ENCODE results near the gene PPP4R3B. TPM values are rescaled to one million over a fixed set of nuclear protein-coding genes. Genes with fewer than 3 reads are reported as not detected.

PPP4R3B gene
- polyA plus RNA-seq, 1 of the 3 experiments (the other 2 are of a cell fraction) = 9.3 TPM

DNA sequence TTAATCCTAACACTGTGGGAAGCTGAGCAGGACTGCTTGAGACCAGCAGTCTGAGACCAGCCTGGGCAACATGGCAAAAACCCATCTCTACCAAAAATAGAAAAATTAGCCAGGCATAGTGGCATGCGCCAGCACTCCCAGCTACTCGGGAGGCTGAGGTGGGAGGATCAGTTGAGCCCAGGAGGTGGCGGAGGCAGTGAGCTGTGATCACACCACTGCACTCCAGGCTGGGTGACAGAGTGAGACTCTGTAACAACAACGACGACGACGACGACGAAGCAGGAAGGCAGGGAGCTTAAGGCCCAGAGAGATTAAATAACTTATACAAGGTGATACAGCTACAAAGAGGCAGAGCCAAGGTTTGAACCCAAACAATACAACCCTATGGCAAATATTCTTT is 60.6 kb downstream of the PPP4R3B start:
- TF ChIP-seq, protein P1, sequence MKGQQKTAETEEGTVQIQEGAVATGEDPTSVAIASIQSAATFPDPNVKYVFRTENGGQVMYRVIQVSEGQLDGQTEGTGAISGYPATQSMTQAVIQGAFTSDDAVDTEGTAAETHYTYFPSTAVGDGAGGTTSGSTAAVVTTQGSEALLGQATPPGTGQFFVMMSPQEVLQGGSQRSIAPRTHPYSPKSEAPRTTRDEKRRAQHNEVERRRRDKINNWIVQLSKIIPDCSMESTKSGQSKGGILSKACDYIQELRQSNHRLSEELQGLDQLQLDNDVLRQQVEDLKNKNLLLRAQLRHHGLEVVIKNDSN (IDR thresholded peaks at IDR 0.05; ENCODE audit: borderline replicate concordance, low read depth) = no peak
- TF ChIP-seq RFX5 (IDR thresholded peaks at IDR 0.05; ENCODE audit: low read length) = no peak
- no peak for TF ChIP-seq POLR2AphosphoS5 (IDR thresholded peaks at IDR 0.05; ENCODE audit: low read depth, low read length)
- TF ChIP-seq GABPA (IDR thresholded peaks at IDR 0.05; ENCODE audit: low read depth) = no peak
- no peak for TF ChIP-seq NRF1 (IDR thresholded peaks at IDR 0.05; ENCODE audit: low read depth, low read length)
- Histone ChIP-seq H3K9me2 (no peaks in the 10 kb centered on the region; the same call in 1 of the 2 replicates), H3F3A (replicated peaks; ENCODE audit: insufficient read depth) (peaks cover 2% of the 10 kb centered on the region), H3K9ac (no peak overlapping the region), H3K27ac (ENCODE audit: low read depth in 2 of 2, low read length in 1 of 2) (no peak overlapping the region), H3K36me3 (replicated peaks in 1 of 2; ENCODE audit: control insufficient read depth in 1 of 2, insufficient read depth in 2 of 2, low read length in 1 of 2) (peaks cover 16 to 60% of the 10 kb centered on the region in 2 experiments), H3K79me2 (ENCODE audit: insufficient read depth) (no peaks in the 10 kb centered on the region), H4K20me1 (ENCODE audit: insufficient read depth) (no peaks in the 10 kb centered on the region), H3K4me3 (ENCODE audit: low read depth in 2 of 2, low read length in 1 of 2) (no peak overlapping the region), H3K9me3 (0 out of 2 replicates have a peak, but pooled peaks cover 8% of the 10 kb centered on the region), H3K27me3 (ENCODE audit: insufficient read depth) (no peaks in the 10 kb centered on the region), H3K4me1 (ENCODE audit: control insufficient read depth in 1 of 2, insufficient read depth in 2 of 2, low read depth in 1 of 2, low read length in 1 of 2) (no peaks in the 10 kb centered on the region), H3K4me2 (no peak overlapping the region), H2AFZ (ENCODE audit: low read depth) (no peak overlapping the region)
- ChIA-PET CTCF (interaction anchor here (1.0 kb wide), 1 partner anchor 64 kb away, joined by 3 read pairs; no protein-coding TSS in a partner anchor), POLR2A (no interaction called here)
- WGBS (ENCODE audit: low lambda C conversion rate) = 96% methylated on average over 9 of the region's 9 CpGs
- no peak for DNase-seq

DNA sequence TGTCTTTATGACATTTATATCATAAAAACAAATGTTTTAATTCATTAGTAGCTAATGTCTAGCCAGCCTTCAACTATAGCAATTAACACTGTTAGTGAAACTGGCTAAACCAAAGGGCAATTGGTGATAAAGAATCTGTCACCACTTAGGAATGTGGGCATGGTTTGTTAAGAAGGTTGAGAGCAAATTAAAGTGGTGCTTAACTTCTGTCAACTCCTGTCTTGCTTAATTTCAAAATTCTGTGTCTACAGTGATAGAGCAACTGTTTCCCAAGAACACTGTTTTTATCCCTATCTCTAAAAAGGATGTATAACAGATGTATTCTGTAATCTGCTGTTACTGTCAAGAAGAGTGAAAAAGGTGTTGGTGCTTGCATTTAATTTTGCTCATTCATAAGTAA is 61.4 kb downstream of the PPP4R3B start:
- Histone ChIP-seq H2AFZ (ENCODE audit: low read depth) (no peak overlapping the region), H3K9ac (no peak overlapping the region), H3K4me2 (no peak overlapping the region), H3K79me2 (ENCODE audit: insufficient read depth) (peaks cover 4% of the 10 kb centered on the region; the same call in 1 of the 2 replicates), H3K27me3 (ENCODE audit: insufficient read depth) (no peaks in the 10 kb centered on the region), H3K27ac (ENCODE audit: low read depth in 2 of 2, low read length in 1 of 2) (no peak overlapping the region), H3K36me3 (replicated peaks in 1 of 2; ENCODE audit: control insufficient read depth in 1 of 2, insufficient read depth in 2 of 2, low read length in 1 of 2) (peaks cover 14 to 54% of the 10 kb centered on the region in 2 experiments), H3F3A (replicated peaks; ENCODE audit: insufficient read depth) (peaks cover 8% of the 10 kb centered on the region), H3K4me1 (ENCODE audit: control insufficient read depth in 1 of 2, insufficient read depth in 2 of 2, low read depth in 1 of 2, low read length in 1 of 2) (no peaks in the 10 kb centered on the region), H3K9me2 (no peaks in the 10 kb centered on the region; the same call in 1 of the 2 replicates), H3K9me3 (0 out of 2 replicates have a peak, but pooled peaks cover 1% of the 10 kb centered on the region), H4K20me1 (ENCODE audit: insufficient read depth) (no peaks in the 10 kb centered on the region), H3K4me3 (ENCODE audit: low read depth in 2 of 2, low read length in 1 of 2) (no peak overlapping the region)
- TF ChIP-seq, protein P2, sequence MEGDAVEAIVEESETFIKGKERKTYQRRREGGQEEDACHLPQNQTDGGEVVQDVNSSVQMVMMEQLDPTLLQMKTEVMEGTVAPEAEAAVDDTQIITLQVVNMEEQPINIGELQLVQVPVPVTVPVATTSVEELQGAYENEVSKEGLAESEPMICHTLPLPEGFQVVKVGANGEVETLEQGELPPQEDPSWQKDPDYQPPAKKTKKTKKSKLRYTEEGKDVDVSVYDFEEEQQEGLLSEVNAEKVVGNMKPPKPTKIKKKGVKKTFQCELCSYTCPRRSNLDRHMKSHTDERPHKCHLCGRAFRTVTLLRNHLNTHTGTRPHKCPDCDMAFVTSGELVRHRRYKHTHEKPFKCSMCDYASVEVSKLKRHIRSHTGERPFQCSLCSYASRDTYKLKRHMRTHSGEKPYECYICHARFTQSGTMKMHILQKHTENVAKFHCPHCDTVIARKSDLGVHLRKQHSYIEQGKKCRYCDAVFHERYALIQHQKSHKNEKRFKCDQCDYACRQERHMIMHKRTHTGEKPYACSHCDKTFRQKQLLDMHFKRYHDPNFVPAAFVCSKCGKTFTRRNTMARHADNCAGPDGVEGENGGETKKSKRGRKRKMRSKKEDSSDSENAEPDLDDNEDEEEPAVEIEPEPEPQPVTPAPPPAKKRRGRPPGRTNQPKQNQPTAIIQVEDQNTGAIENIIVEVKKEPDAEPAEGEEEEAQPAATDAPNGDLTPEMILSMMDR (IDR thresholded peaks at IDR 0.05) = no peak
- TF ChIP-seq, protein P3, sequence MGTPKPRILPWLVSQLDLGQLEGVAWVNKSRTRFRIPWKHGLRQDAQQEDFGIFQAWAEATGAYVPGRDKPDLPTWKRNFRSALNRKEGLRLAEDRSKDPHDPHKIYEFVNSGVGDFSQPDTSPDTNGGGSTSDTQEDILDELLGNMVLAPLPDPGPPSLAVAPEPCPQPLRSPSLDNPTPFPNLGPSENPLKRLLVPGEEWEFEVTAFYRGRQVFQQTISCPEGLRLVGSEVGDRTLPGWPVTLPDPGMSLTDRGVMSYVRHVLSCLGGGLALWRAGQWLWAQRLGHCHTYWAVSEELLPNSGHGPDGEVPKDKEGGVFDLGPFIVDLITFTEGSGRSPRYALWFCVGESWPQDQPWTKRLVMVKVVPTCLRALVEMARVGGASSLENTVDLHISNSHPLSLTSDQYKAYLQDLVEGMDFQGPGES (IDR thresholded peaks at IDR 0.05; ENCODE audit: low read depth, low read length) = no peak
- no peak for TF ChIP-seq NFIC (IDR thresholded peaks at IDR 0.05; ENCODE audit: borderline replicate concordance)
- TF ChIP-seq, protein P4, sequence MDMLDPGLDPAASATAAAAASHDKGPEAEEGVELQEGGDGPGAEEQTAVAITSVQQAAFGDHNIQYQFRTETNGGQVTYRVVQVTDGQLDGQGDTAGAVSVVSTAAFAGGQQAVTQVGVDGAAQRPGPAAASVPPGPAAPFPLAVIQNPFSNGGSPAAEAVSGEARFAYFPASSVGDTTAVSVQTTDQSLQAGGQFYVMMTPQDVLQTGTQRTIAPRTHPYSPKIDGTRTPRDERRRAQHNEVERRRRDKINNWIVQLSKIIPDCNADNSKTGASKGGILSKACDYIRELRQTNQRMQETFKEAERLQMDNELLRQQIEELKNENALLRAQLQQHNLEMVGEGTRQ (IDR thresholded peaks at IDR 0.05; ENCODE audit: borderline replicate concordance, low read depth, low read length) = no peak
- no peak for TF ChIP-seq RXRA (IDR thresholded peaks at IDR 0.05; ENCODE audit: borderline replicate concordance, low read depth)
- no peak for TF ChIP-seq POLR2AphosphoS5 (IDR thresholded peaks at IDR 0.05; ENCODE audit: low read depth, low read length)
- no peak for TF ChIP-seq EP300 (IDR thresholded peaks at IDR 0.05; ENCODE audit: borderline replicate concordance in 1 of 2, low read depth in 1 of 2, low read length in 1 of 2)
- no peak for TF ChIP-seq RAD21 (IDR thresholded peaks at IDR 0.05; ENCODE audit: low read length)
- no peak for TF ChIP-seq FOSL2 (IDR thresholded peaks at IDR 0.05; ENCODE audit: borderline replicate concordance, low read depth)
- no peak for TF ChIP-seq ELF1 (IDR thresholded peaks at IDR 0.05)
- no peak for TF ChIP-seq JUND (IDR thresholded peaks at IDR 0.05)
- TF ChIP-seq RFX5 (IDR thresholded peaks at IDR 0.05; ENCODE audit: low read length) = no peak
- TF ChIP-seq, protein P5, sequence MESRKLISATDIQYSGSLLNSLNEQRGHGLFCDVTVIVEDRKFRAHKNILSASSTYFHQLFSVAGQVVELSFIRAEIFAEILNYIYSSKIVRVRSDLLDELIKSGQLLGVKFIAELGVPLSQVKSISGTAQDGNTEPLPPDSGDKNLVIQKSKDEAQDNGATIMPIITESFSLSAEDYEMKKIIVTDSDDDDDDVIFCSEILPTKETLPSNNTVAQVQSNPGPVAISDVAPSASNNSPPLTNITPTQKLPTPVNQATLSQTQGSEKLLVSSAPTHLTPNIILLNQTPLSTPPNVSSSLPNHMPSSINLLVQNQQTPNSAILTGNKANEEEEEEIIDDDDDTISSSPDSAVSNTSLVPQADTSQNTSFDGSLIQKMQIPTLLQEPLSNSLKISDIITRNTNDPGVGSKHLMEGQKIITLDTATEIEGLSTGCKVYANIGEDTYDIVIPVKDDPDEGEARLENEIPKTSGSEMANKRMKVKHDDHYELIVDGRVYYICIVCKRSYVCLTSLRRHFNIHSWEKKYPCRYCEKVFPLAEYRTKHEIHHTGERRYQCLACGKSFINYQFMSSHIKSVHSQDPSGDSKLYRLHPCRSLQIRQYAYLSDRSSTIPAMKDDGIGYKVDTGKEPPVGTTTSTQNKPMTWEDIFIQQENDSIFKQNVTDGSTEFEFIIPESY (IDR thresholded peaks at IDR 0.05; ENCODE audit: borderline replicate concordance, low read depth) = no peak
- no peak for TF ChIP-seq NRF1 (IDR thresholded peaks at IDR 0.05; ENCODE audit: low read depth, low read length)
- no peak for TF ChIP-seq YY1 (IDR thresholded peaks at IDR 0.05; ENCODE audit: low read depth)
- no peak for TF ChIP-seq MEF2A (IDR thresholded peaks at IDR 0.05; ENCODE audit: borderline replicate concordance, low read depth)
- TF ChIP-seq GABPA (IDR thresholded peaks at IDR 0.05; ENCODE audit: low read depth) = no peak
- TF ChIP-seq RCOR1 (IDR thresholded peaks at IDR 0.05; ENCODE audit: low read length) = no peak
- ChIA-PET CTCF (no interaction called here), POLR2A (no interaction called here)
- DNase-seq = no peak
